ENCODE results near the gene TRMT13.

Gene TRMT13, protein sequence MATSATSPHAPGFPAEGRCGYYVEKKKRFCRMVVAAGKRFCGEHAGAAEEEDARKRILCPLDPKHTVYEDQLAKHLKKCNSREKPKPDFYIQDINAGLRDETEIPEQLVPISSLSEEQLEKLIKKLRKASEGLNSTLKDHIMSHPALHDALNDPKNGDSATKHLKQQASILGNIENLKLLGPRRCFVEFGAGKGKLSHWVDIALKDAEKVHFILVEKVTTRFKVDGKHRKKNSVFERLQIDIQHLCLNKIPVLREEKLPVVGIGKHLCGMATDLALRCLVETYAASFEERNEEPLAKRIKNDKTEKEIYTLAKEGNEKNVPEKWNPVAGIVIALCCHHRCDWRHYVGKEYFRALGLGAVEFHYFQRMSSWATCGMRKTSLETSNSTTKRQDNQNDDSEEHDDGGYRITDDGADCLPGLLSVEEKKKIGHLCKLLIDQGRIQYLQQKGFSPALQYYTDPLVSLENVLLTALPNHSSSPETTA

DNA sequence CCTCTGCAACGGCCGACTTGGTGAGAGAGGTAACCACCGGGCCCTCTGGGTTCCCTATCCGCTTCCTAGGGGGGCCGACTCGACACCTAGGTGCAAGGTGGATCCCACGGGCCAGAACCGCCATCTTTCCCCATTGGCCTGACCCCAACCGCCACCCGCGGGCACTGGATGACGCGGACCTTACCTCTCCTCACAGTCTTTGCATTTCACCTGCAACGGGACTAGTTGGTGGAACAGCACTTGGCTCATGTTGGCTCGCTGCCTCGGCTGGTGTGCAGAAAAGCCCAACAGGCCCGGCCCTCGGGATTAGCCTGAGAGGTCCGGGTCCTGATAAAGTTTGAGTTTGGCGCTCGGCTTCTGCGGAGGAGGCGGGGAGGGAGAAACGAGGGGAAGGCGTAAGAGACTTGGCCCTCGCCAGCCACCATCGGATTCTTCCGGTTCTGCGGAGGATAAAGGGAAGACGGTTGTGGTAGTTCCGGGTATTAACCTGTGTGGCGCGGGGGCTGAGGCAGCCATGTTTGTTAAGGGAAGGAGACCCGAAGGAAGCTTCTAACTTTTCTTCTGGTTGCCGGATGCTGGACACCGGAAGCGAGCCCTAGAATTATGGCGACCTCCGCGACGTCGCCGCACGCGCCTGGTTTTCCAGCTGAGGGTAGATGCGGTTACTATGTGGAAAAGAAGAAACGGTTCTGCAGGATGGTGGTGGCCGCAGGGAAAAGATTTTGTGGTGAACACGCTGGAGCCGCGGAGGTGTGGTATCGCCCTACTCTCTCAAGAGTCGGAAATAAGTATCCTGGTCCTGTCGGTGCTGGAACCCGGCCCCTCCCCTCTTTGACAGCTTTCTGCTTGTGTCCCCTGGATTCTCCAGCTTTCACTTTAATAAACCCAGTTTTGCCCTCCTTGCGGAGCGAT is at the start of gene TRMT13, which contains the start of gene SASS6:
TSS of gene TRMT13 (plus strand) at position 598 of the 912 bp plus-strand sequence. CDS start at position 604, 6 bp downstream.
TSS of gene SASS6 (minus strand) at position 365 of the 912 bp plus-strand sequence. CDS start at position 249, 116 bp downstream.
- DNase-seq = peak; percentile 98

- DNase-seq = no peak
Observed at GRCh38 chr1:100087396-100087795, 45.6 kb upstream of the TRMT13 start.

DNA sequence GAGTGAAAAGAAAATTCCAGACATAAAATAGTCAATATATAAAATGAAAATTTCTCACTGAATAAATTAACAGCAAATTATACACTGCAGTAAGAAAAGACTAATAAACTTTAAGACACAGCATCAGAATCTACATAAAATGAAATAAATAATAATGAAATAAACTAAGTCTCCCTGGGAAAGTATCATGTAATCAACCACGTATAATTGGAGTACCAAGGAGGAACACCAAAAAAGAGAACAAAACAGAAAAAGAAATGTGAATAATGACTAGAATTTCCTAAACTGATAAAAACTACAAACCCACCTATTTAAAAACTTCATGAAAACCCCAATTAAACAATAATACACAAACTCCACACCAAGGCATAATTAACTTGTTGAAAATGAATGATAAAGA is 43.9 kb upstream of the TRMT13 start:
- DNase-seq = no peak

GRCh38 chr1:100090471-100090870 is 42.5 kb upstream of the TRMT13 start:
- no peak for DNase-seq

- DNase-seq = no peak
Observed at GRCh38 chr1:100100202-100100601, 32.8 kb upstream of the TRMT13 start.

- no peak for DNase-seq
Observed at GRCh38 chr1:100101564-100101963, 31.4 kb upstream of the TRMT13 start.

DNA sequence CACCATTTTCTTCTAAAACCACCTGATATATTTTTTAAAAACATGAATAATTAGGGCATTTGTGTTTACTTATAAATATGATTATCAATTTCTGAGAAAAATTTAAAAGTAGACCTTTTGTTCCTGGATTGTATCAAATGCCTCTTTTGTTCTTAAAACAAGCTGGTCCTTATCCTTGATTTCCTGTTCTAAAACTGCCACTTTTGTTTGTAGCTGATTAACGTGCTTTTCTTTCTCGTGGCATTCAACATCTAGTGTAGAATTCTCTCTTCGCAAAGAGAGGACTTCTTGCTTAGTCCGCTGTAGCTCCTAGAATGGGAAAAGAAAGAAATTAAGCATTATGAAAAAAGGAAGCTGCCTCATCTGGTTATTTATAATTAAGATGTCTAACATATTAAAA is 25.3 kb upstream of the TRMT13 start:
- DNase-seq = no peak

DNA sequence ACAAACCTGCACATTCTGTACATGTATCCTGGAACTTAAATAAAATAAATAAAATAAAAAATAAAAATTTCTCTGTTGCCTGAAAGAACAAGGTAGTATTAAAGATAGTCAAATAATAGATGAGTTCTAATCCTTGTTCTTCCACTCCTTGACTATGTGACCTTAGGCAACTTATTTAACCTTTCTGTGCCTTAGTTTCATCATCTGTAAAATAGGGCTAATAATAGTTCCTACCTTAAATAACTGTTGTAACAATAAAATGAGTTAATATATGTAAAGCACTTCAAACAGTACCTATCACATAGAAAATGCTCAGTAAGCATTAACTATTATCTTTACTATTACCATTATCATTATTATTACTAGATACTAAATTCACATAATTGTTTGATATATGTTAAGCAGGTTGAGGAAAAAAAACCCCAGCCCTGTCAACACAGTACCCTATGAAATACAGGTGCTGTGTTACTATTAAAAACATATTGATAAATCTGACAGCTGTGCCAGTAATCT is 23.4 kb upstream of the TRMT13 start:
- no peak for DNase-seq

DNA sequence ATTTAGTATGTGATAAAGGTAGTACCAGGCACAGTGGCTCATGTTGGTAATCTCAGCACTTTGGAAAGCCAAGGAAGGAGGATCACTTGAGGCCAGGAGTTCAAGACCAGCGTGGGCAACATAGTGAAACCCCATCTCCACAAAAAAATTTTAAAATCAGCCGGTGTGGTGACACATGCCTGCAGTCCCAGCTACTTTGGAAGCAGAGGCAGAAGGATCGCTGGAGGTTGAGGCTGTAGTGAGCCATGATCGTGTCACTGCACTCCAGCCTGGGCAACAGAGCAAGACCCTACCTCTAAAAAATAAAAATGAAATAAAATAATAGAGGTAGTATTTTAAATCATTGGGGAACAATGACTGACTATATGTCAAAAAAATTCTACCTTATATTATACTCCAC is 17.4 kb upstream of the TRMT13 start:
- DNase-seq = no peak

- DNase-seq = no peak
Observed at GRCh38 chr1:100122177-100122576, 10.8 kb upstream of the TRMT13 start.

GRCh38 chr1:100127226-100127625 is 5.7 kb upstream of the TRMT13 start:
- DNase-seq = no peak

DNA sequence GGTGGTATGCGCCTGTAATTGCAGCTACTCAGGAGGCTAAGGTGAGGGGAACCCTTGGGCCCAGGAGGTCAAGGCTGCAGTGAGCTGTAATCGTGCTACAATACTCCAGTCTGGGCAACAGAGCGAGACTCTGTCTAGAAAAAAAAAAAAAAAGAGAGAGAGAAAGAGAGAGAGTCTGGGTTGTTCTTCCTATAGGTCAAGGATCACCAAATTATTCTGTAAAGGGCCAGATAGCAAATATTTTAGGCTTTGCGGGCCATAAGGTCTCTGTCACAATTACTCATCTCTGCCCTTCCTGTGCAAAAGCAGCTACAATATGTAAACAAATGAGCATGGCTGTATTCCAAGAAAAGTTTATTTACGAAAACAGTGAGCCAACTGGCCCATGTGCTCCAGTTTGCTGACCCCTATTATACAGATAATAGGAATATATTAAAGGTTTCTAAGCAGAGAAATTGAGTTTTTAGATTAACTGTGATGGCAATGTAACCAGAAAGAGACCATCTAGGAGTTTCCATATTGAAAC is 2.3 kb upstream of the TRMT13 start:
- DNase-seq = no peak

GRCh38 chr1:100131623-100132022 is 1.3 kb upstream of the TRMT13 start:
- no peak for DNase-seq

DNA sequence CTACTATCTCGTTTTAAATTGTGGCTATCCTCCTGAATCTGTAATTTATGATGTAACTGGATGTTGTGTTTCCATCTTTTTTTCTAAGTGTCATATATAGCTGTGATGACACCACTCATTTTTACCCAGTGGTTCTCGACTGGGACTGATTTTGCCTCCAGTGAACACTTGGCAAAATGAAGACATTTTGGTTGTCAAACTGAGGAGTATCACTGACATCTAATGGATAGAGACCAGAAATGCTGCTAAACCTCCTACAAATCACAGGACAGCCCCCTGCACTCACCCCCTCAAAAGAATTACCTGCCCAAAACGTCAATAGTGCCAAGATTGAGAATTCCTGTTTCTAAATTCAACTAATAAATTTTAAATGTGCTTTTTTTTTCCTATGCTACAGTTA is 1.9 kb downstream of the TRMT13 start:
- no peak for DNase-seq

DNA sequence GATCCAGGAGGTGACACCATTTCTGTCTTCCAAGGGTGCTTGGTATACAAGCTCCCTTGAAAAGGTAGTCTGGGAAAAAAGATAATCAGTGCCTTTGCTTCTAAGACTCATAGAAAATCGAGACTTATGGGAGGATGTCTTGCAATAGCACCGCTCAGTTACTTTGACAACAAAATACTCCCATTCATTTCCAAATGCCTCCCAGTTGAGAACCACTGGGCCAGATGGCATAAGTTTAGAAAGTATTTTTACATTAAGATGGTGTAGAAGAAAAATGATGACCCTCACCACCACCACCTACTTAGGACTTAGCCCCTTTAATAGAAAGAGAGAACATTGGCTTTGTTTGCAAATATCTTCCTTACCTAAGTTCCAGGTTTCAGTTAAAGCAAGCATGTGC is 4.6 kb downstream of the TRMT13 start:
- DNase-seq = no peak

GRCh38 chr1:100141192-100141591 is 8.2 kb downstream of the TRMT13 start:
- DNase-seq = no peak

- DNase-seq = no peak
Observed at GRCh38 chr1:100142343-100142742, 9.4 kb downstream of the TRMT13 start.

GRCh38 chr1:100145116-100145515 is 12.2 kb downstream of the TRMT13 start:
- no peak for DNase-seq

DNA sequence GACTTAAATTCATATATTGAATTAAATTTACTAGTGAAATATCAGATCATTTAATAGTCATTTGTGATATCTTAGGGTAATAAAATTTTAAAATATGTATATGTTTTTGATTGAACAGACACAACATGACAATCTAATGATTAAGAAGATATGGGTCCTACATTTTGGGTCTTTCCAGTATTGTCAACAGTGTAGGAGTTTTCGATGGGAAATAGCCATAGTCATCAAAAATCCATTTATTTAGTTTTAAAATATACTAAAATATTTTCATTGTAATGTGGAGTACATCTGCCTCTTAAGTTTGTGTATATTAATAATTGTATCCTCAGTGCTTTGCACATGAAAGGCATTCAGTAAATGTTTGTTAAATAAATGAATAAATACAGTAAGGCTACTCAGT is 14.0 kb downstream of the TRMT13 start:
- DNase-seq = no peak

- no peak for DNase-seq
Observed at GRCh38 chr1:100147875-100148274, 14.9 kb downstream of the TRMT13 start.

GRCh38 chr1:100151679-100152078 is 18.7 kb downstream of the TRMT13 start:
- DNase-seq = no peak

DNA sequence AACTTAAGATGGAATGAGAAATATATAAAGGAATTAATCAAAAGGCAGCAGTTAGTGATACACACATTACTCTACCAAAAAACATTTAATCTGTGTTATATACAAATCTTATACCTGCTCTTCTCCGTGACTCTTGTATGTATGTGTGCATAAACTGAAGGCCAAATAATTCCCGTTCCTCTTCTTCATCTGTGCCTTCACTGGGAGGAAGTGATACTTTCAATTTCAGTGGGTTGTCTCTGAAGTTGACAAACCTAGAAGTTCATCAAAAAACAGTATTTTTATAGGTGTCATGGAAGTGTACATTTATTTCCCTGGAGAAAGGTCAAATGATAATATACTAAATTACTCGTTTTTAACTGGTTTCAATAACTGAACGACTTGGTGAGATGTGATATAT is 19.3 kb downstream of the TRMT13 start:
- DNase-seq = no peak

DNA sequence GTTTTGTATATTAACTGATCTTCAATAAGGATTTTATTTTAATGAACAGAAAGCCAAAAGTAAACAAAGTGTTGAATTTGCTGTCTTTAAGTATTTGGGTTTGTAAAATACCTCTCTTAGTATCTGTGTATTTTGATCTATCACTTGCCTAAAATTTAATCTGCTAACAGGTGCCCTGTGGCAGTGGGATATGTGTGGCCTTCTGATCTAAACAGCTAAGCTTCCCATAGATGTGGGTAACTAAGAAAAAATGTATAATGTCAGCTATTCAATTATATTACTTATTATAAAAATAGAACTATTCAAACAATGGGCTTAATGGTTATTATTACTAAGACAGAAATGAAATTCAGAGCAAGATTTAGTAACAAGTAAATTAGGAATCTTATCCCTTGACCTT is 29.9 kb downstream of the TRMT13 start:
- no peak for DNase-seq

Measured in NCI-H1694 treated with DMSO at 0.1 percent for 48 hours (cell line).